Colonic mucosa (tissue), 4 donors: ENCODE data around the gene EMX2. TPM values are rescaled to one million over a fixed set of nuclear protein-coding genes. Genes with fewer than 3 reads are reported as not detected.

Experiments
- DNase-seq: peaks from one replicate; pipeline ENCODE4 v3.0.0-alpha.2; 2020
- H3K27ac ChIP-seq: fragments of 200-600 bp; one replicate; pipeline ENCODE4 v1.8.0; 2021
- H3K27me3 ChIP-seq: fragments of 200-600 bp; one replicate; pipeline ENCODE4 v1.8.0; 2021
- H3K36me3 ChIP-seq: fragments of 200-600 bp; one replicate; pipeline ENCODE4 v1.8.0; 2021
- H3K4me1 ChIP-seq: fragments of 200-600 bp; one replicate; pipeline ENCODE4 v1.8.0; 2021; ENCODE audit warnings: mild to moderate bottlenecking
- H3K4me3 ChIP-seq: fragments of 200-600 bp; one replicate; pipeline ENCODE4 v1.8.0; 2021
- H3K9ac ChIP-seq, 2 donors: one replicate each; pipeline ENCODE4 v1.7.0; 2013; ENCODE audit warnings: control low read depth in 2 of 2, low read depth in 2 of 2, low read length in 2 of 2
- H3K9me3 ChIP-seq: fragments of 200-600 bp; one replicate; pipeline ENCODE4 v1.8.0; 2021
- CTCF ChIP-seq: fragments of 200-600 bp; IDR thresholded peaks from one replicate; pipeline ENCODE4 v1.8.0; 2022; ENCODE audit warnings: antibody characterized with exemption, mild to moderate bottlenecking
- intact Hi-C: fragments of 100-400 bp; cut with DNase I; formaldehyde crosslinking; loops from one replicate; pipeline ENCODE4 v1.14.1; 2022
- total RNA-seq, 2 donors: library from RNA; stranded (reverse); fragmentation: NEBNext Ultra II Directional in 1 of 2; extraction: Animal tissue kit (Norgen Biotek cat#: 25700) in 1 of 2; gene quantifications; one replicate each; pipeline ENCODE4 v1.2.1, GENCODE V29; 2021
- donor health status: healthy.
- donor health status: DM: no; HTN: no; CAD: no.
- donor health status: DM: no; HTN: no; CAD: no.

The EMX2 gene
- total RNA-seq, 2 donors from 2014 or later, result not detected

- no peak overlapping the region for H3K9ac ChIP-seq
- no peak overlapping the region for H3K4me3 ChIP-seq
- H3K4me1 ChIP-seq, result no peaks in the 10 kb centered on the region
- no peak for DNase-seq
- H3K27me3 ChIP-seq, result no peaks in the 10 kb centered on the region
- no peaks in the 10 kb centered on the region for H3K9me3 ChIP-seq
- H3K36me3 ChIP-seq, result no peaks in the 10 kb centered on the region
- no peak overlapping the region for H3K27ac ChIP-seq
- intact Hi-C loops, result no loop called here
- TF ChIP-seq CTCF, result no peak
These were observed 22.5 kb downstream of the EMX2 start for GRCh38 chr10:117565068-117565467.

- no peak overlapping the region for H3K27ac ChIP-seq
These were observed 25.8 kb downstream of the EMX2 start for GRCh38 chr10:117568334-117568733.

GRCh38 chr10:117569610-117570390 is 27.3 kb downstream of the EMX2 start:
- no peaks in the 10 kb centered on the region for H3K9me3 ChIP-seq
- TF ChIP-seq CTCF, result no peak
- no peaks in the 10 kb centered on the region for H3K4me1 ChIP-seq
- DNase-seq, result no peak
- H3K27me3 ChIP-seq, result peaks cover 5% of the 10 kb centered on the region
- no peak overlapping the region for H3K4me3 ChIP-seq
- intact Hi-C loops, result no loop called here
- no peak overlapping the region for H3K9ac ChIP-seq
- H3K27ac ChIP-seq, result no peak overlapping the region
- no peaks in the 10 kb centered on the region for H3K36me3 ChIP-seq

More at GRCh38 chr10:117568334-117568733, 25.8 kb downstream of the EMX2 start:
- H3K9ac ChIP-seq, result no peak overlapping the region
- no peak overlapping the region for H3K4me3 ChIP-seq
- no peaks in the 10 kb centered on the region for H3K9me3 ChIP-seq
- intact Hi-C loops, result no loop called here
- no peak for DNase-seq
- H3K4me1 ChIP-seq, result no peaks in the 10 kb centered on the region
- H3K36me3 ChIP-seq, result no peaks in the 10 kb centered on the region
- TF ChIP-seq CTCF, result no peak
- no peaks in the 10 kb centered on the region for H3K27me3 ChIP-seq

- H3K4me1 ChIP-seq, result no peaks in the 10 kb centered on the region
- intact Hi-C loops, result no loop called here
- H3K27ac ChIP-seq, result no peak overlapping the region
- peaks cover 5% of the 10 kb centered on the region for H3K27me3 ChIP-seq
- DNase-seq, result no peak
- H3K9ac ChIP-seq, result no peak overlapping the region
- no peaks in the 10 kb centered on the region for H3K9me3 ChIP-seq
- H3K36me3 ChIP-seq, result no peaks in the 10 kb centered on the region
- no peak for TF ChIP-seq CTCF
- H3K4me3 ChIP-seq, result no peak overlapping the region
These were observed 28.3 kb downstream of the EMX2 start for GRCh38 chr10:117570880-117571279.

GRCh38 chr10:117574498-117575146 is 32.1 kb downstream of the EMX2 start:
- TF ChIP-seq CTCF, result no peak
- H3K36me3 ChIP-seq, result no peaks in the 10 kb centered on the region
- H3K9ac ChIP-seq, result no peak overlapping the region
- H3K4me3 ChIP-seq, result no peak overlapping the region
- intact Hi-C loops, result no loop called here
- no peak for DNase-seq
- H3K9me3 ChIP-seq, result no peaks in the 10 kb centered on the region
- H3K27ac ChIP-seq, result no peak overlapping the region
- no peaks in the 10 kb centered on the region for H3K4me1 ChIP-seq
- peaks cover 5% of the 10 kb centered on the region for H3K27me3 ChIP-seq
